T-helper 1 cell (primary cell): ENCODE data around the gene S100A16.

Experiments
- DNase-seq, 5 donors: peaks; one replicate each; pipeline ENCODE4 v3.0.0-alpha.2; 2012 to 2020

The S100A16 gene

GRCh38 chr1:153560771-153561465 lies 52.0 kb downstream of the S100A16 start:
- no peak for DNase-seq

- DNase-seq: no peak
These were observed 52.7 kb downstream of the S100A16 start for GRCh38 chr1:153560241-153560640.

- no peak for DNase-seq
These were observed 55.1 kb downstream of the S100A16 start for GRCh38 chr1:153557877-153558276.
